Endothelial cell (in vitro differentiated cells): ENCODE results near the gene POU2F2. TPM values are rescaled to one million over a fixed set of nuclear protein-coding genes. Genes with fewer than 3 reads are reported as not detected.

Experiments
- DNase-seq: peaks from one replicate; pipeline ENCODE4 v3.0.0; 2021; ENCODE audit warnings: low spot score
- H3K27ac Mint-ChIP-seq: one replicate; pipeline ENCODE4 v1.8.0; 2021; ENCODE audit warnings: mixed read lengths, inconsistent platforms; ENCODE audit not compliant: unreplicated experiment
- H3K27me3 Mint-ChIP-seq: one replicate; pipeline ENCODE4 v1.8.0; 2021; ENCODE audit warnings: mild to moderate bottlenecking, moderate library complexity, mixed read lengths, inconsistent platforms; ENCODE audit not compliant: unreplicated experiment
- H3K36me3 Mint-ChIP-seq: one replicate; pipeline ENCODE4 v1.8.0; 2021; ENCODE audit warnings: mild to moderate bottlenecking, low read depth, mixed read lengths, inconsistent platforms; ENCODE audit not compliant: unreplicated experiment
- H3K4me1 Mint-ChIP-seq: one replicate; pipeline ENCODE4 v1.8.0; 2021; ENCODE audit warnings: mild to moderate bottlenecking, mixed read lengths, inconsistent platforms; ENCODE audit not compliant: unreplicated experiment
- H3K4me3 Mint-ChIP-seq: one replicate; pipeline ENCODE4 v1.8.0; 2021; ENCODE audit warnings: mild to moderate bottlenecking, mixed read lengths, inconsistent platforms; ENCODE audit not compliant: unreplicated experiment
- H3K9me3 Mint-ChIP-seq: one replicate; pipeline ENCODE4 v1.8.0; 2021; ENCODE audit warnings: mixed read lengths, inconsistent platforms; ENCODE audit not compliant: unreplicated experiment
- CTCF ChIP-seq: fragments of 200-600 bp; sonication (generic); IDR thresholded peaks from one replicate; pipeline ENCODE4 v1.5.0; 2021; ENCODE audit warnings: antibody characterized with exemption; ENCODE audit not compliant: unreplicated experiment
- microRNA-seq: library from miRNA; unstranded; fragments of <30 nt; microRNA quantifications from one replicate; pipeline ENCODE4, GENCODE V29; 2020; ENCODE audit not compliant: unreplicated experiment
- total RNA-seq: library from RNA; stranded (reverse); fragmentation: NEBNext Ultra II Directional; extraction: Animal tissue kit (Norgen Biotek cat#: 25700); gene quantifications from one replicate; pipeline ENCODE4 v1.2.1, GENCODE V29; 2021; ENCODE audit not compliant: unreplicated experiment

Gene POU2F2
- total RNA-seq, 1 donor from 2014 or later, result 5.7 TPM

GRCh38 chr19:42037649-42038048, 94.6 kb downstream of the POU2F2 start:
- Mint-ChIP-seq H3K27me3 (peaks cover 1% of the 10 kb centered on the region), H3K4me3 (no peak overlapping the region), H3K36me3 (peaks cover 5% of the 10 kb centered on the region)

More at GRCh38 chr19:42037649-42038048, 94.6 kb downstream of the POU2F2 start:
- Mint-ChIP-seq H3K4me1 (no peaks in the 10 kb centered on the region), H3K27ac (no peak overlapping the region), H3K9me3 (no peaks in the 10 kb centered on the region)
- DNase-seq, result no peak
- TF ChIP-seq CTCF, result no peak

Small RNAs within 50 kb of the gene (microRNA-seq; reads per million reads assigned to microRNA genes)
- gene MIR4323, result not detected

Other genes with a start within 250 kb of the POU2F2 start
- gene ARHGEF1, start 249.3 kb downstream of the POU2F2 start, total RNA-seq, result 113 TPM
- gene ERFL, start 204.0 kb downstream of the POU2F2 start, total RNA-seq, result 0.46 TPM
- gene RABAC1, start 173.1 kb downstream of the POU2F2 start, total RNA-seq, result 146 TPM
- not detected for gene ATP1A3, start 138.2 kb downstream of the POU2F2 start, total RNA-seq
- 18.4 TPM for gene GRIK5, start 62.2 kb downstream of the POU2F2 start, total RNA-seq
- gene ZNF574, start 56.3 kb downstream of the POU2F2 start, total RNA-seq, result 19.7 TPM
- 27.1 TPM for gene DEDD2, start 85.2 kb upstream of the POU2F2 start, total RNA-seq
- 13.9 TPM for gene ZNF526, start 87.9 kb upstream of the POU2F2 start, total RNA-seq
- 54.4 TPM for gene GSK3A, start 110.2 kb upstream of the POU2F2 start, total RNA-seq
- gene ERF, start 122.7 kb upstream of the POU2F2 start, total RNA-seq, result 109 TPM
- gene CIC, start 136.8 kb upstream of the POU2F2 start, total RNA-seq, result 85.7 TPM
- 1.1 TPM for gene PRR19, start 169.7 kb upstream of the POU2F2 start, total RNA-seq
- 61.4 TPM for gene PAFAH1B3, start 170.2 kb upstream of the POU2F2 start, total RNA-seq
- 3.9 TPM for gene TMEM145, start 180.9 kb upstream of the POU2F2 start, total RNA-seq
- gene MEGF8, start 193.2 kb upstream of the POU2F2 start, total RNA-seq, result 69.3 TPM